Endothelial cell of umbilical vein (primary cell): ENCODE data around the gene HSPA2. TPM values are rescaled to one million over a fixed set of nuclear protein-coding genes. Genes with fewer than 3 reads are reported as not detected.
A peak's percentile ranks its signal among the peaks of the same experiment; 100 is the strongest.
"Not testable (repeated sequence)": the region's sequence is repeated elsewhere in the genome, so short reads cannot be mapped to it uniquely, and the experiment has no call there.

Source experiments
- BruUV-seq: library from RNA; stranded (reverse); fragments of 400-500 nt; replicated peaks from 2 replicates; lab custom pipeline; 2021; lab: Mats Ljungman, UMichigan
- CTCF ChIA-PET: fragments of 300-600, 350-600 bp; sonication (Branson Sonifier 250); formaldehyde crosslinking; loops from one replicate; lab custom pipeline; 2021; ENCODE audit warnings: antibody characterized with exemption, inconsistent platforms; lab: Charles Lee
- POLR2A ChIA-PET: fragments of 300-600, 350-600 bp; sonication (Branson Sonifier 250); formaldehyde crosslinking; loops from one replicate; lab custom pipeline; 2021; ENCODE audit warnings: antibody characterized with exemption, inconsistent platforms; lab: Charles Lee
- DNase-seq: peaks from one replicate; pipeline ENCODE4 v3.0.0-alpha.2; 2011; ENCODE audit warnings: low read depth, low spot score
- FAIRE-seq: peaks from 2 replicates; lab custom pipeline; 2011; peaks lifted over from hg19 to GRCh38; lab: Jason Lieb, UNC
- H2AFZ ChIP-seq: 2 replicates; pipeline ENCODE4 v1.6.0; 2012; ENCODE audit warnings: low read depth, low read length, control low read depth, inconsistent platforms
- H3K27ac ChIP-seq: 2 replicates; pipeline ENCODE4 v1.5.1; 2011; ENCODE audit warnings: low read depth, mild to moderate bottlenecking, control low read depth, low read length, moderate library complexity; ENCODE audit not compliant: insufficient read depth
- H3K27me3 ChIP-seq, 2 experiments: 2 replicates each; pipeline versions ENCODE4 v1.6.0 to v1.6.1; 2011; ENCODE audit warnings: low read length in 2 of 2, mixed read lengths in 1 of 2; ENCODE audit not compliant: control insufficient read depth in 2 of 2, insufficient read depth in 2 of 2
- H3K36me3 ChIP-seq, 2 experiments: 2 replicates in 1 of 2; 3 replicates in 1 of 2; pipeline ENCODE4 v1.5.1; 2011; ENCODE audit warnings: low read length in 2 of 2, mild to moderate bottlenecking in 1 of 2, moderate library complexity in 1 of 2; ENCODE audit not compliant: control insufficient read depth in 2 of 2, insufficient read depth in 2 of 2; ENCODE audit errors: extremely low read depth in 1 of 2
- H3K4me1 ChIP-seq: 3 replicates; pipeline ENCODE4 v1.5.1; 2011; ENCODE audit warnings: mild to moderate bottlenecking, low read length; ENCODE audit not compliant: control insufficient read depth, insufficient read depth; ENCODE audit errors: extremely low read depth
- H3K4me2 ChIP-seq: 2 replicates; pipeline ENCODE4 v1.6.1; 2011; ENCODE audit warnings: low read length, control low read depth, mixed read lengths; ENCODE audit not compliant: insufficient read depth
- H3K4me3 ChIP-seq, 3 experiments: fragments of 200-600 bp in 1 of 3; sonication (generic), shearing (Covaris generic) in 1 of 3; replicated peaks in 1 of 3; 2 replicates each; pipeline ENCODE4 v1.5.1; 2011 to 2016; ENCODE audit warnings: control low read depth in 3 of 3, low read length in 3 of 3, mild to moderate bottlenecking in 2 of 3, inconsistent platforms in 1 of 3, low read depth in 1 of 3, moderate library complexity in 1 of 3; ENCODE audit not compliant: insufficient read depth in 1 of 3
- H3K79me2 ChIP-seq: 2 replicates; pipeline ENCODE4 v1.6.0; 2012; ENCODE audit warnings: low read length, inconsistent platforms; ENCODE audit not compliant: control insufficient read depth, insufficient read depth
- H3K9ac ChIP-seq: replicated peaks from 2 replicates; pipeline ENCODE3; 2011; ENCODE audit warnings: low read length, control low read depth; ENCODE audit not compliant: insufficient read depth; ENCODE audit errors: extremely low read depth
- H3K9me1 ChIP-seq: replicated peaks from 3 replicates; pipeline ENCODE4 v1.6.0; 2011; ENCODE audit warnings: mild to moderate bottlenecking, low read length; ENCODE audit not compliant: control insufficient read depth, insufficient read depth; ENCODE audit errors: extremely low read depth
- H3K9me3 ChIP-seq: replicated peaks from 2 replicates; pipeline ENCODE4 v1.5.1; 2012; ENCODE audit warnings: low read length, inconsistent platforms; ENCODE audit not compliant: control insufficient read depth, insufficient read depth
- H4K20me1 ChIP-seq: replicated peaks from 2 replicates; pipeline ENCODE3; 2011; ENCODE audit warnings: mild to moderate bottlenecking, low read length; ENCODE audit not compliant: control insufficient read depth, insufficient read depth; ENCODE audit errors: extremely low read depth
- FOS ChIP-seq: IDR thresholded peaks from 2 replicates; pipeline ENCODE4 v1.6.1; 2011; ENCODE audit warnings: mild to moderate bottlenecking, low read length, moderate library complexity, borderline replicate concordance; ENCODE audit not compliant: insufficient read depth
- GATA2 ChIP-seq: IDR thresholded peaks from 2 replicates; pipeline ENCODE4 v1.7.0; 2011; ENCODE audit warnings: low read depth, mild to moderate bottlenecking, moderate library complexity, mixed read lengths, low read length; ENCODE audit not compliant: insufficient read length, insufficient read depth
- MAX ChIP-seq: IDR thresholded peaks from 2 replicates; pipeline ENCODE4 v1.6.1; 2011; ENCODE audit not compliant: insufficient read depth, insufficient read length
- POLR2A ChIP-seq: IDR thresholded peaks from 2 replicates; pipeline ENCODE4 v1.6.1; 2012; ENCODE audit warnings: low read depth, mild to moderate bottlenecking, control low read depth, low read length
- dilution Hi-C: fragments of 300-500 bp; cut with MboI; formaldehyde crosslinking; loops from one replicate; pipeline ENCODE4 v1.15.0; 2019; ENCODE audit warnings: low sequenced_read_pairs; ENCODE audit not compliant: extremely low pct_ligation_motif_present
- intact Hi-C: fragments of 100-400 bp; cut with micrococcal nuclease; formaldehyde crosslinking; loops from one replicate; pipeline ENCODE4 v1.10.0; 2022
- polyA plus RNA-seq, 4 experiments: library from polyadenylated mRNA; depleted of rRNA in 3 of 4; stranded (reverse) in 3 of 4; unstranded in 1 of 4; fragments of >200 nt; gene quantifications; 2 replicates each; pipeline versions ENCODE4 v1.2.1 to v1.2.3, GENCODE V29; 2011 to 2012; ENCODE audit warnings: missing spikeins in 1 of 4
- total RNA-seq: library from RNA; stranded (reverse); gene quantifications from 2 replicates; pipeline ENCODE4 v1.2.3, GENCODE V29; 2021

HSPA2 gene
- total and polyA plus RNA-seq, 2 donors (not counting 3 experiments of a cell fraction or from before 2014, with no cell fraction given), result 5.3 to 11.4 TPM

- Histone ChIP-seq H3K9me1 (no peaks in the 10 kb centered on the region), H3K9ac (no peak overlapping the region), H3K9me3 (no peaks in the 10 kb centered on the region), H3K27ac (no peak overlapping the region), H3K27me3 (peaks cover 4 to 6% of the 10 kb centered on the region in 2 experiments), H3K4me2 (no peak overlapping the region), H3K4me3 (no peak overlapping the region), H3K36me3 (no peaks in the 10 kb centered on the region), H3K4me1 (no peaks in the 10 kb centered on the region), H3K79me2 (no peaks in the 10 kb centered on the region), H2AFZ (no peak overlapping the region), H4K20me1 (no peaks in the 10 kb centered on the region)
- DNase-seq (no peak), FAIRE-seq (no peak)
- CTCF ChIA-PET, result no interaction called here
- no TSS peak for BruUV-seq
- no peak for TF ChIP-seq POLR2A
- TF ChIP-seq GATA2, result no peak
- no peak for TF ChIP-seq FOS
- no peak for TF ChIP-seq MAX
- dilution Hi-C loops, result no loop called here
- intact Hi-C loops, result no loop called here
- POLR2A ChIA-PET, result interaction anchor here (0.6 kb wide), 1 partner anchor 57 kb away, joined by 3 read pairs; no protein-coding TSS in a partner anchor
Observed at GRCh38 chr14:64556526-64556925, 16.0 kb downstream of the HSPA2 start.

GRCh38 chr14:64558216-64558615, 17.7 kb downstream of the HSPA2 start:
- intact Hi-C loops, H2AFZ ChIP-seq, dilution Hi-C loops, H3K27ac ChIP-seq, H3K4me2 ChIP-seq, DNase-seq, H3K9me3 ChIP-seq, H4K20me1 ChIP-seq, H3K4me3 ChIP-seq, H3K9me1 ChIP-seq, BruUV-seq, POLR2A ChIA-PET, H3K36me3 ChIP-seq, H3K4me1 ChIP-seq, H3K79me2 ChIP-seq, H3K9ac ChIP-seq, H3K27me3 ChIP-seq: not testable (repeated sequence)
- peak; percentile 21 for FAIRE-seq
- CTCF ChIA-PET, result interaction anchor here (1.4 kb wide), 1 partner anchor 78 kb away, joined by 3 read pairs; no protein-coding TSS in a partner anchor
